MCF 10A (cell line): Measurements from ENCODE around the gene MGAT4A. TPM values are rescaled to one million over a fixed set of nuclear protein-coding genes. Genes with fewer than 3 reads are reported as not detected.

Experiments
- BruUV-seq: library from RNA; stranded (reverse); fragments of 400-500 nt; replicated peaks from 2 replicates; lab custom pipeline; 2021; lab: Mats Ljungman, UMichigan
- CTCF ChIA-PET: fragments of 300-600 bp; sonication (Branson Sonifier 250); formaldehyde crosslinking; extraction: SDS; loops from one replicate; lab custom pipeline; 2021; ENCODE audit warnings: antibody characterized with exemption, inconsistent platforms; lab: Yijun Ruan, JAX
- POLR2A ChIA-PET: fragments of 300-600, 350-650 bp; sonication (Branson Sonifier 250); formaldehyde crosslinking; extraction: SDS; loops from one replicate; lab custom pipeline; 2020; ENCODE audit warnings: antibody characterized with exemption, inconsistent platforms; lab: Yijun Ruan, JAX
- DNase-seq: peaks from one replicate; pipeline ENCODE4 v3.0.0-alpha.2; 2018; ENCODE audit not compliant: unreplicated experiment
- H3K27ac Mint-ChIP-seq: one replicate; pipeline ENCODE4 v1.8.0; 2022; ENCODE audit warnings: mild to moderate bottlenecking, low read depth, mixed read lengths; ENCODE audit not compliant: unreplicated experiment
- H3K27me3 Mint-ChIP-seq: one replicate; pipeline ENCODE4 v1.8.0; 2022; ENCODE audit warnings: mixed read lengths; ENCODE audit not compliant: insufficient read depth, unreplicated experiment
- H3K36me3 Mint-ChIP-seq: one replicate; pipeline ENCODE4 v1.8.0; 2022; ENCODE audit warnings: mild to moderate bottlenecking, moderate library complexity, mixed read lengths; ENCODE audit not compliant: insufficient read depth, unreplicated experiment
- H3K4me1 Mint-ChIP-seq: one replicate; pipeline ENCODE4 v1.8.0; 2022; ENCODE audit warnings: mixed read lengths; ENCODE audit not compliant: insufficient read depth, unreplicated experiment
- H3K4me3 Mint-ChIP-seq: one replicate; pipeline ENCODE4 v1.8.0; 2022; ENCODE audit warnings: mild to moderate bottlenecking, moderate library complexity, mixed read lengths; ENCODE audit not compliant: unreplicated experiment
- H3K9me3 Mint-ChIP-seq: one replicate; pipeline ENCODE4 v1.8.0; 2022; ENCODE audit warnings: mixed read lengths; ENCODE audit not compliant: unreplicated experiment
- intact Hi-C: fragments of 100-400 bp; cut with micrococcal nuclease; formaldehyde crosslinking; loops from 2 replicates; pipeline ENCODE4 v1.14.1; 2022
- total RNA-seq: library from RNA; stranded (reverse); gene quantifications from 2 replicates; pipeline ENCODE4 v1.2.3, GENCODE V29; 2022
- TF ChIP-seq, protein P1 (sequence below): fragments of 200-600 bp; IDR thresholded peaks from one replicate; pipeline ENCODE4 v1.8.0; 2022; ENCODE audit warnings: antibody characterized with exemption, mild to moderate bottlenecking; ENCODE audit not compliant: unreplicated experiment

MGAT4A gene
- total RNA-seq, 1 experiment from 2014 or later, result 3.7 TPM

DNA sequence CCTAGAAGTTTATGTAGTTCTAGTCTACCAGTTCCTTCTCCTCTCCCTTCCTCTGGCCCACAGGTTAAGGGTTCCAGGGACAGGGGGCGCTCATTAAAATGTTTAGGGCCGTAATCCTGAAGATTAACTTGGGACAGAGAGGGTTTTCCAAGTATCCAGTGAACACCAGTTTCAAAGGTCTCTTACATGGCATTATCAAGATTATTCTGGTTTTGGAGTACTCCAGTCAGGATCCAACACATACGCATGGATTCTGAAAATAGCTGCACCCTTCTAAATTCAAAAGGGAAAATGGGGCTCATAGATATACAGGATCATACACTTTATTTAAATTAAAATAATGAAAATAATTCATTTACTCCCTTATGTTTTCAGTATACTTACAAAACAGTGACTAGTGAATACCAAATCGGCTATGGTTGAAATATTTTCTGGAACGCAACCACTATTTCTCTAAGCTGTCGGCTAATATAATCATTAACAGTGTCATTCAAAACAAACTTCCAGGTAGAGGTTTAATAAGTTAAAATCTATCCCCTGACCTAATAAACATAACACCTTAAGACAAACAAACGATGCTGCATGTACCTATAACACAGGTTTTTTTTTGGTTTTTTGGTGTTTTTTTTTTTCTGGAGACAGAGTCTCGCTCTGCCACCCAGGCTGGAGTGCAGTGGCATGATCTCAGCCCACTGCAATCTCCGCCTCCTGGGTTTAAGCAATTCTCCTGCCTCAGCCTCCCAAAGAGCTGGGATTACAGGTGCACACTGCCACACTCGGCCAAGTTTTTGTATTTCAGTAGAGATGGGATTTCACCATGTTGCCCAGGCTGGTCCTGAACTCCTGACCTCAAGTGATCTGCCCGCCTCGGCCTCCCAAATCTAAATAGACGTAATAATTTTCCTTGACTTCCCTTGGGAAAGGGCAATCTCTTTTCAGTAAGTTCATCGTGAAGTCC is 44.7 kb downstream of the MGAT4A start:
- intact Hi-C loops, result no loop called here
- H3K36me3 Mint-ChIP-seq, result no peaks in the 10 kb centered on the region
- H3K27ac Mint-ChIP-seq, result no peak overlapping the region
- H3K27me3 Mint-ChIP-seq, result no peaks in the 10 kb centered on the region
- H3K4me3 Mint-ChIP-seq, result no peak overlapping the region
- TF ChIP-seq, protein P1, sequence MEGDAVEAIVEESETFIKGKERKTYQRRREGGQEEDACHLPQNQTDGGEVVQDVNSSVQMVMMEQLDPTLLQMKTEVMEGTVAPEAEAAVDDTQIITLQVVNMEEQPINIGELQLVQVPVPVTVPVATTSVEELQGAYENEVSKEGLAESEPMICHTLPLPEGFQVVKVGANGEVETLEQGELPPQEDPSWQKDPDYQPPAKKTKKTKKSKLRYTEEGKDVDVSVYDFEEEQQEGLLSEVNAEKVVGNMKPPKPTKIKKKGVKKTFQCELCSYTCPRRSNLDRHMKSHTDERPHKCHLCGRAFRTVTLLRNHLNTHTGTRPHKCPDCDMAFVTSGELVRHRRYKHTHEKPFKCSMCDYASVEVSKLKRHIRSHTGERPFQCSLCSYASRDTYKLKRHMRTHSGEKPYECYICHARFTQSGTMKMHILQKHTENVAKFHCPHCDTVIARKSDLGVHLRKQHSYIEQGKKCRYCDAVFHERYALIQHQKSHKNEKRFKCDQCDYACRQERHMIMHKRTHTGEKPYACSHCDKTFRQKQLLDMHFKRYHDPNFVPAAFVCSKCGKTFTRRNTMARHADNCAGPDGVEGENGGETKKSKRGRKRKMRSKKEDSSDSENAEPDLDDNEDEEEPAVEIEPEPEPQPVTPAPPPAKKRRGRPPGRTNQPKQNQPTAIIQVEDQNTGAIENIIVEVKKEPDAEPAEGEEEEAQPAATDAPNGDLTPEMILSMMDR, result no peak
- no peaks in the 10 kb centered on the region for H3K9me3 Mint-ChIP-seq
- ChIA-PET CTCF (no interaction called here), POLR2A (interaction anchor here (1.0 kb wide), 1 partner anchor 18 kb away, joined by 3 read pairs; no protein-coding TSS in a partner anchor)
- no peaks in the 10 kb centered on the region for H3K4me1 Mint-ChIP-seq
- no TSS peak for BruUV-seq
- DNase-seq, result no peak

DNA sequence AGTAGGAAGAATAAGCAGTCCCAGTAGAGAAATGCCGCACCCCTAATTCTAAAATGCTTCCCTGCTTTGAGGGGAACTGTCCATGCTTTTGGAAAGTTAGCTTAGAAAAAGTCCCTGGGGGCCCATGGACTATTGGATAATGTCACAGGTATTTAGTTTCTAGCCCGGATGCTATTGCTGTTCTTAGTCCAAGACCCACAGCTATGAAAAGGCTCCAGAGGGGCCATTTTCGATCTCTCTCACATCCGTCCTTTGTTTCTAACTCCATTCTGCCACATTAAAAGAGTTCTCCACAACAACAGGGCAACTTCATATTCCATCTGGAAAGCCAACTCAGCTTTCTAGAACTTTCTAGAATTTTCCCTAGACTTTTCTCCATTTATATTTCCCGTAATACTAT is 47.2 kb downstream of the MGAT4A start:
- Mint-ChIP-seq H3K27ac (no peak overlapping the region), H3K36me3 (no peaks in the 10 kb centered on the region), H3K4me3 (no peak overlapping the region), H3K4me1 (no peaks in the 10 kb centered on the region), H3K9me3 (no peaks in the 10 kb centered on the region), H3K27me3 (no peaks in the 10 kb centered on the region)
- BruUV-seq, result no TSS peak
- POLR2A ChIA-PET, result interaction anchor here (0.7 to 1.2 kb wide), 2 partner anchors 15 to 22 kb away, joined by 3 to 4 read pairs; no protein-coding TSS in a partner anchor
- CTCF ChIA-PET, result interaction anchor here (0.8 kb wide), 1 partner anchor 75 kb away, joined by 4 read pairs; no protein-coding TSS in a partner anchor
- no peak for DNase-seq
- intact Hi-C loops, result no loop called here
- TF ChIP-seq, protein P1, result no peak

DNA sequence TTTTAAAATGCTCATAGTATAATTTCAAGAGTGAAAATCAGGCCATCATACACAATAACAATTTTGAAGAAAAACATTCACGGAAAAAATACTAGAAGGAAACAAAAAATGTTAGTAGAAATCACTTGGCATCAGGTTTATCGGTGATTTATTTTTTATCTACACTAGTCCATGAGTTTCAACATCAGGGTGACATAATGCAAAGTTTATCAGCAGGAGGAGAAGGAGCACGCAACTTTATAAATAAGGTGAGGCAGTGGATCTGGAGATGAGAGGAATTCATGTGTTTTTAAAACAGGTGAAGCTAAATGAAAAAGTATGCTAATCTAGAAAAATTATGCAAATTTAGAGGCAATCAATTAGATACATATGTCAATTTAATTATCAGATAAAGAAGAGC is 54.2 kb downstream of the MGAT4A start:
- no TSS peak for BruUV-seq

More for the DNA sequence above, 54.2 kb downstream of the MGAT4A start:
- intact Hi-C loops, result no loop called here
- CTCF ChIA-PET, result interaction anchor here (0.6 to 0.7 kb wide), 2 partner anchors 11 to 103 kb away, joined by 3 read pairs; no protein-coding TSS in a partner anchor
- DNase-seq, result no peak
- Mint-ChIP-seq H3K36me3 (peaks cover 13% of the 10 kb centered on the region), H3K27ac (no peak overlapping the region), H3K9me3 (no peaks in the 10 kb centered on the region), H3K27me3 (no peaks in the 10 kb centered on the region), H3K4me3 (no peak overlapping the region), H3K4me1 (peaks cover 3% of the 10 kb centered on the region)
- TF ChIP-seq, protein P1, result no peak
- POLR2A ChIA-PET, result no interaction called here
